ENCODE measurements around the gene SYT14. TPM values are rescaled to one million over a fixed set of nuclear protein-coding genes. Genes with fewer than 3 reads are reported as not detected.
"Not testable (repeated sequence)": the region's sequence is repeated elsewhere in the genome, so short reads cannot be mapped to it uniquely, and the experiment has no call there.

SYT14 gene
- total RNA-seq, 4 donors from 2014 or later, result 0.11 to 0.42 (median 0.15) TPM

DNA sequence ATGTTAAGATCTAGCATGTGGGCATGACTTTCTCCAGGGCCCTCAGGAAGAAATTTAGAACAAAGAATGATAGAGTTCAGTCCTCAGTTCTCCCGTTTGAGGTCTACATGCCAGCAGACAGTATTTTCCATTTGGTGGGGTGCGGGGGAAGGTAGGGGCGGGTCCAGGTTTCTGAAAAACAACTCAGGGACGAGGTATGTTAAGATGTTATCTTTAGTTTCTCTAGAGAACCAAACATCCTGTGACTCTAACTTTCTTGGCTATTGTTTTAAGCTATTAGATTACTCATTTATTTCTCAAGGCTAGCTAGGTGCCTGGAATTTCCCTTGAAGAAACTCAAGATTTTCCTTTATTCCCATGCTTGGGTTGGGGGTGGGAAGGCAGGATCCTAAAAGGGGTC, 42.3 kb upstream of the SYT14 start:
- DNase-seq (ENCODE audit: extremely low spot score), result no peak
- Histone ChIP-seq H3K27ac (replicated peaks in 1 of 4) (no peak overlapping the region), H3K9me3 (no peaks in the 10 kb centered on the region), H3K36me3 (no peaks in the 10 kb centered on the region), H3K4me1 (no peaks in the 10 kb centered on the region), H3K4me3 (no peak overlapping the region), H3K27me3 (peaks cover 0 to 4% (median 0%) of the 10 kb centered on the region in 4 donors)
- TF ChIP-seq EP300 (IDR thresholded peaks at IDR 0.05), result no peak
- no peak for TF ChIP-seq POLR2AphosphoS5 (IDR thresholded peaks at IDR 0.05)
- no peak for TF ChIP-seq CTCF (IDR thresholded peaks at IDR 0.05)
- no peak for TF ChIP-seq POLR2A (IDR thresholded peaks at IDR 0.05; ENCODE audit: low read depth)
- intact Hi-C loops (cut with DNase I), result no loop called here
- WGBS, result 53% methylated on average over 4 of the region's 4 CpGs

DNA sequence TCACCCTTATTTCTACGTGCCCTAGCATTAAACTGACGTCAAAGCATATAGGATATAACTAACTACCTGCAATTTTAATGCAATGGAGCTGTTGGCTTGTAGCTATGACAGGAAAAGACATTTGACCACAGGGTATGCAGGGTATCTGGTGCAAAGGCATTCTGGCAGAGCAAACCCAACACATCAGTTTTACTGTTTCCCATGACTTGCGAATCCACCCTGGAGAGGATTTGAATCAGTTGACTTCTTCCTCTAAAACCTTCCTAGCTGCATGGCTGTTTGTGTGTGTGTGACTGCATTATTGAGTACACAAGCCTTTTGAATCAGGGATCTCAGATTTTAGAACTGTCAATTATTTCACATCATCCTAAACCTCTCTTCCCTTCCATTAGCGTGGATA, 41.7 kb upstream of the SYT14 start:
- Histone ChIP-seq H3K27ac (replicated peaks in 1 of 4) (no peak overlapping the region), H3K36me3 (no peaks in the 10 kb centered on the region), H3K27me3 (peaks cover 0 to 4% (median 0%) of the 10 kb centered on the region in 4 donors), H3K9me3 (no peaks in the 10 kb centered on the region), H3K4me1 (no peaks in the 10 kb centered on the region), H3K4me3 (no peak overlapping the region)
- no peak for TF ChIP-seq POLR2A (IDR thresholded peaks at IDR 0.05; ENCODE audit: low read depth)
- TF ChIP-seq CTCF (IDR thresholded peaks at IDR 0.05), result no peak
- no peak for TF ChIP-seq POLR2AphosphoS5 (IDR thresholded peaks at IDR 0.05)
- TF ChIP-seq EP300 (IDR thresholded peaks at IDR 0.05), result no peak
- DNase-seq (ENCODE audit: extremely low spot score), result no peak
- intact Hi-C loops (cut with DNase I), result no loop called here
- whole genome bisulfite sequencing, result 87% methylated on average over 4 of the region's 4 CpGs

GRCh38 chr1:209898271-209898670, 39.7 kb upstream of the SYT14 start:
- H3K9me3 ChIP-seq; H3K4me3 ChIP-seq; H3K27ac ChIP-seq (replicated peaks in 1 of 4); H3K4me1 ChIP-seq; H3K27me3 ChIP-seq; DNase-seq (ENCODE audit: extremely low spot score); H3K36me3 ChIP-seq; intact Hi-C loops (cut with DNase I): not testable (repeated sequence)
- 81% methylated on average over 6 of the region's 6 CpGs for WGBS

DNA sequence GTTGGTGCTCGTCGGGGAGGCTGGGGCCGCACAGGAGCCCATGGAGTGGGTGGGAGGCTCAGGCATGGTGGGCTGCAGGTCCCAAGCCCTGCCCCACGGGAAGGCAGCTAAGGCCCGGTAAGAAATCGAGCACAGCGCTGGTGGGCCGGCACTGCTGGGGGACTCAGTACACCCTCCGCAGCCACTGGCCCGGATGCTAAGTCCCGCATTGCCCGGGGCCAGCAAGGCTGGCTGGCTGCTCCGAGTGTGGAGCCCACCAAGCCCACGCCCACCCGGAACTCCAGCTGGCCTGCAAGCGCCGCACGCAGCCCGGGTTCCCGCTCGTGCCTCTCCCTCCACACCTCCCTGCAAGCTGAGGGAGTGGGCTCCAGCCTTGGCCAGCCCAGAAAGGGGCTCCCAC, 39.2 kb upstream of the SYT14 start:
- intact Hi-C loops (cut with DNase I); H3K36me3 ChIP-seq; H3K4me3 ChIP-seq; H3K9me3 ChIP-seq; DNase-seq (ENCODE audit: extremely low spot score); H3K4me1 ChIP-seq; H3K27ac ChIP-seq (replicated peaks in 1 of 4); H3K27me3 ChIP-seq: not testable (repeated sequence)
- 100% methylated on average over 1 of the region's 21 CpGs for WGBS

DNA sequence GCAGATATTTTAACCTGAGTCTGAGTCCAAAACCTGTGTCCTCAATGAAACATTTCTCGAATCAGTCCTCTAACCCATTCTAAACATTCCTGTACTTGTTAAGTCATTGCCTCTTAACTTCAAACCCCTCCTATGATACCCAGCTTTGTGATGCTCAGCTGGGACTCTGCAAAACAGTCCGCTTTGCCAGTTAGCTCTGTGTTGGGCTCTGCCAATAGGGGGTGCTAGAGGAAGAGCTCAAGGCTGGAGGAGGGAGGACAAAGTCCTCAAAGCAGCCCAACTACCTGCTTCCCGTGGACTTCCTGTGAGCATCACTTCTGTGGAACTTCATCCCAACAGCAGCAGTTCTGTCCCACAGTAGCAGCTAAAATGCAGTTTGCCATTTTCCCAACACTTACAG, 38.1 kb upstream of the SYT14 start:
- Histone ChIP-seq H3K4me1 (no peaks in the 10 kb centered on the region), H3K36me3 (no peaks in the 10 kb centered on the region), H3K27me3 (peaks cover 0 to 4% (median 0%) of the 10 kb centered on the region in 4 donors), H3K9me3 (no peaks in the 10 kb centered on the region), H3K27ac (replicated peaks in 1 of 4) (no peak overlapping the region), H3K4me3 (no peak overlapping the region)
- no peak for DNase-seq (ENCODE audit: extremely low spot score)
- 56% methylated on average over 3 of the region's 3 CpGs for WGBS
- intact Hi-C loops (cut with DNase I), result no loop called here
- TF ChIP-seq POLR2A (IDR thresholded peaks at IDR 0.05; ENCODE audit: low read depth), result no peak

- Histone ChIP-seq H3K27ac (replicated peaks in 1 of 4) (no peak overlapping the region), H3K4me3 (no peak overlapping the region), H3K9me3 (no peaks in the 10 kb centered on the region), H3K36me3 (no peaks in the 10 kb centered on the region), H3K27me3 (peaks cover 0 to 4% (median 0%) of the 10 kb centered on the region in 4 donors), H3K4me1 (no peaks in the 10 kb centered on the region)
- intact Hi-C loops (cut with DNase I), result no loop called here
- WGBS, result 92% methylated on average over 1 of the region's 1 CpG
- TF ChIP-seq POLR2A (IDR thresholded peaks at IDR 0.05; ENCODE audit: low read depth) (no peak), CTCF (IDR thresholded peaks at IDR 0.05) (no peak), POLR2AphosphoS5 (IDR thresholded peaks at IDR 0.05) (no peak), EP300 (IDR thresholded peaks at IDR 0.05) (no peak)
- no peak for DNase-seq (ENCODE audit: extremely low spot score)
Measured at GRCh38 chr1:209900734-209901133, 37.3 kb upstream of the SYT14 start.
